ENCODE data around the gene CXCL10.
"Not testable (repeated sequence)": the region's sequence is repeated elsewhere in the genome, so short reads cannot be mapped to it uniquely, and the experiment has no call there.

GRCh38 chr4:76043306-76043705 is 20.0 kb upstream of the CXCL10 start:
- TF ChIP-seq CTCF, POLR2A (IDR thresholded peaks at IDR 0.05): not testable (repeated sequence)

All from Peyer's patch (tissue), 4 donors.